K562 (cell line): ENCODE measurements around the gene PRKACA. TPM values are rescaled to one million over a fixed set of nuclear protein-coding genes. Genes with fewer than 3 reads are reported as not detected.

Experiments used
- CREB3 ChIP-seq: fragments of 450-650 bp; conservative IDR thresholded peaks from 2 replicates; pipeline ENCODE4 v1.6.1; 2016; ENCODE audit warnings: missing genetic modification characterization, low read depth, mild to moderate bottlenecking, missing compliant biosample characterization, moderate library complexity
- E2F3 ChIP-seq: fragments of 250-450 bp; sonication (Bioruptor Pico); IDR thresholded peaks from 2 replicates; pipeline ENCODE4 v1.4.0; 2020; ENCODE audit warnings: mild to moderate bottlenecking
- ETS1 ChIP-seq: conservative IDR thresholded peaks from 2 replicates; pipeline ENCODE4 v1.6.1; 2011; ENCODE audit warnings: low read depth, mild to moderate bottlenecking, low read length; ENCODE audit not compliant: control insufficient read depth
- FOXJ3 ChIP-seq: sonication (generic); formaldehyde crosslinking; IDR thresholded peaks from 2 replicates; pipeline ENCODE4 v1.4.0; 2020; ENCODE audit warnings: mild to moderate bottlenecking, missing genetic modification reagents
- NUFIP1 ChIP-seq: fragments of 450-650 bp; IDR thresholded peaks from 2 replicates; pipeline ENCODE4 v1.6.1; 2018; ENCODE audit not compliant: partially characterized antibody
- POLR3G ChIP-seq: IDR thresholded peaks from 2 replicates; pipeline ENCODE4 v1.6.1; 2011; ENCODE audit not compliant: insufficient read length, insufficient replicate concordance; ENCODE audit errors: extremely low read depth
- RBFOX2 ChIP-seq: fragments of 200-400 bp; formaldehyde crosslinking; IDR thresholded peaks from 2 replicates; pipeline ENCODE4 v1.6.1; 2017; ENCODE audit warnings: low read depth, mild to moderate bottlenecking, low read length, moderate library complexity
- SIX5 ChIP-seq, 2 experiments: IDR thresholded peaks; 2 replicates each; pipeline ENCODE4 v1.6.1; 2011; ENCODE audit warnings: low read length in 2 of 2, borderline replicate concordance in 1 of 2, low read depth in 1 of 2, mild to moderate bottlenecking in 1 of 2, moderate library complexity in 1 of 2; ENCODE audit not compliant: insufficient read depth in 1 of 2
- TOE1 ChIP-seq, 2 experiments: fragments of 450-650 bp in 1 of 2; sonication (generic) in 1 of 2; formaldehyde crosslinking in 1 of 2; IDR thresholded peaks; 2 replicates each; pipeline versions ENCODE4 v1.7.1 to v1.8.0; 2016 to 2022; ENCODE audit warnings: borderline replicate concordance in 2 of 2, mild to moderate bottlenecking in 2 of 2, antibody characterized with exemption in 1 of 2, inconsistent platforms in 1 of 2, low read depth in 1 of 2, missing genetic modification reagents in 1 of 2, moderate library complexity in 1 of 2
- U2AF2 ChIP-seq: fragments of 200-400 bp; formaldehyde crosslinking; optimal IDR thresholded peaks from 2 replicates; pipeline ENCODE3; 2017; ENCODE audit warnings: low read depth, mild to moderate bottlenecking, low read length
- ZBTB9 ChIP-seq: fragments of 450-650 bp; formaldehyde crosslinking; IDR thresholded peaks from 2 replicates; pipeline ENCODE4 v1.4.0; 2020; ENCODE audit warnings: mild to moderate bottlenecking, moderate library complexity
- ZNF395 ChIP-seq: fragments of 200-800 bp; sonication (Bioruptor generic); IDR thresholded peaks from 2 replicates; pipeline ENCODE4 v1.6.1; 2017; ENCODE audit warnings: missing genetic modification characterization, missing compliant biosample characterization
- ZNF511 ChIP-seq: sonication (generic); formaldehyde crosslinking; IDR thresholded peaks from 2 replicates; pipeline ENCODE4 v1.8.0; 2022; ENCODE audit warnings: mild to moderate bottlenecking, missing genetic modification reagents
- ZNF707 ChIP-seq: fragments of 250-450 bp; sonication (Bioruptor Pico); conservative IDR thresholded peaks from 2 replicates; pipeline ENCODE4 v1.8.0; 2022; ENCODE audit warnings: inconsistent platforms, mild to moderate bottlenecking, moderate library complexity
- polyA plus RNA-seq, 8 experiments: library from polyadenylated mRNA; depleted of rRNA in 4 of 8; stranded (reverse) in 5 of 8; unstranded in 3 of 8; fragments of >200 nt; fragmentation: Nextera tagmentation in 2 of 8; fragmentation: Illumina TruSeq in 1 of 8; extraction: Ambion mirVana in 2 of 8; extraction: Trizol in 1 of 8; gene quantifications; 2 replicates each; pipeline versions ENCODE4 v1.2.1 to v1.2.3, GENCODE V29; 2011 to 2014; ENCODE audit warnings: inconsistent platforms in 1 of 8, missing spikeins in 1 of 8
- total RNA-seq, 7 experiments: library from RNA; depleted of rRNA in 6 of 7; stranded (reverse); fragments of >200 nt in 6 of 7; fragmentation: Illumina TruSeq in 2 of 7; extraction: Trizol in 2 of 7; gene quantifications; 2 replicates each; pipeline versions ENCODE4 v1.2.1 to v1.2.3, GENCODE V29; 2011 to 2021; ENCODE audit warnings: low replicate concordance in 1 of 7
- TF ChIP-seq, protein P1 (sequence below), 2 experiments: fragments of 450-650 bp; IDR thresholded peaks; 2 replicates each; pipeline ENCODE4 v1.6.1; 2018; ENCODE audit warnings: mild to moderate bottlenecking in 2 of 2, low read depth in 1 of 2; ENCODE audit not compliant: partially characterized antibody in 2 of 2

Gene PRKACA
- total and polyA plus RNA-seq, 9 of the 15 experiments (the other 6 are each of a cell fraction or from before 2014, with no cell fraction given) = 1.2 to 63.1 (median 13.0) TPM

GRCh38 chr19:14091081-14091812 lies 26.3 kb downstream of the PRKACA start (continued):
- TF ChIP-seq ZNF395 = peak; percentile 13; the same call in 1 of the 2 replicates
- TF ChIP-seq ZBTB9 (CRISPR knock-in tag) = peak; percentile 57; the same call in 1 of the 2 replicates
- TF ChIP-seq E2F3 (CRISPR knock-in tag) = peak; percentile 71; the same call in 1 of the 2 replicates
- 0 out of 2 replicates have a peak, but pooled peaks have one; percentile 30 for TF ChIP-seq ETS1
- no peak for TF ChIP-seq CREB3 (tag)
- 0 out of 2 replicates have a peak, but pooled peaks have one; percentile 9 for TF ChIP-seq TOE1 (IDR thresholded peaks at IDR 0.05; ENCODE audit: borderline replicate concordance)
- no peak for TF ChIP-seq TOE1 (CRISPR knock-in tag; IDR thresholded peaks at IDR 0.05; ENCODE audit: borderline replicate concordance, low read depth)
- TF ChIP-seq U2AF2 = no peak
- TF ChIP-seq RBFOX2 = peak; percentile 78
- TF ChIP-seq SIX5 (IDR thresholded peaks at IDR 0.05; ENCODE audit: borderline replicate concordance in 1 of 2, insufficient read depth in 1 of 2, low read depth in 1 of 2, low read length in 2 of 2) = no peak
- TF ChIP-seq ZNF707 (CRISPR knock-in tag) = no peak
- TF ChIP-seq POLR3G = no peak
- TF ChIP-seq ZNF511 (CRISPR knock-in tag) = peak; percentile 77
- TF ChIP-seq NUFIP1 = no peak
- no peak for TF ChIP-seq FOXJ3 (CRISPR knock-in tag)
- TF ChIP-seq, protein P1, sequence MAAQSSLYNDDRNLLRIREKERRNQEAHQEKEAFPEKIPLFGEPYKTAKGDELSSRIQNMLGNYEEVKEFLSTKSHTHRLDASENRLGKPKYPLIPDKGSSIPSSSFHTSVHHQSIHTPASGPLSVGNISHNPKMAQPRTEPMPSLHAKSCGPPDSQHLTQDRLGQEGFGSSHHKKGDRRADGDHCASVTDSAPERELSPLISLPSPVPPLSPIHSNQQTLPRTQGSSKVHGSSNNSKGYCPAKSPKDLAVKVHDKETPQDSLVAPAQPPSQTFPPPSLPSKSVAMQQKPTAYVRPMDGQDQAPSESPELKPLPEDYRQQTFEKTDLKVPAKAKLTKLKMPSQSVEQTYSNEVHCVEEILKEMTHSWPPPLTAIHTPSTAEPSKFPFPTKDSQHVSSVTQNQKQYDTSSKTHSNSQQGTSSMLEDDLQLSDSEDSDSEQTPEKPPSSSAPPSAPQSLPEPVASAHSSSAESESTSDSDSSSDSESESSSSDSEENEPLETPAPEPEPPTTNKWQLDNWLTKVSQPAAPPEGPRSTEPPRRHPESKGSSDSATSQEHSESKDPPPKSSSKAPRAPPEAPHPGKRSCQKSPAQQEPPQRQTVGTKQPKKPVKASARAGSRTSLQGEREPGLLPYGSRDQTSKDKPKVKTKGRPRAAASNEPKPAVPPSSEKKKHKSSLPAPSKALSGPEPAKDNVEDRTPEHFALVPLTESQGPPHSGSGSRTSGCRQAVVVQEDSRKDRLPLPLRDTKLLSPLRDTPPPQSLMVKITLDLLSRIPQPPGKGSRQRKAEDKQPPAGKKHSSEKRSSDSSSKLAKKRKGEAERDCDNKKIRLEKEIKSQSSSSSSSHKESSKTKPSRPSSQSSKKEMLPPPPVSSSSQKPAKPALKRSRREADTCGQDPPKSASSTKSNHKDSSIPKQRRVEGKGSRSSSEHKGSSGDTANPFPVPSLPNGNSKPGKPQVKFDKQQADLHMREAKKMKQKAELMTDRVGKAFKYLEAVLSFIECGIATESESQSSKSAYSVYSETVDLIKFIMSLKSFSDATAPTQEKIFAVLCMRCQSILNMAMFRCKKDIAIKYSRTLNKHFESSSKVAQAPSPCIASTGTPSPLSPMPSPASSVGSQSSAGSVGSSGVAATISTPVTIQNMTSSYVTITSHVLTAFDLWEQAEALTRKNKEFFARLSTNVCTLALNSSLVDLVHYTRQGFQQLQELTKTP (IDR thresholded peaks at IDR 0.05; ENCODE audit: low read depth in 1 of 2, partially characterized antibody in 2 of 2) = no peak
